Measurements from ENCODE around the gene KRTAP10-1.
A peak's percentile ranks its signal among the peaks of the same experiment; 100 is the strongest.

Gene KRTAP10-1

DNA sequence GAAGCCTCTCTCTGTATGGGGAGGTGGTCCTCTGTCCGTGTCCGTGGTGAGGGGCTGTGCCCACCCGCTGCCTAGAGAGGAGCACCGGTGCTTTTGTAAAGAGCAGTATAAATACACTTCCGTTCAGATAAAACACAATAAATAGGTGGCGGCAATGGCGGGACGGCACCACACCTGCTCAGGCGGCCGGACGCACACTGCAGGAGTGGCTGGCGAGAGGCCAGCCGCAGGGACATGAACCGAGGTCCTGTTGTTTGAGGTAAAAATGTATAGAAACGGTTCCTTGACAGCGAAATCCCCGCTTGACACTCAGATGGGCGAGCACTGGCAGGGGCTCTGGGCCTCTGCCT is 40.8 kb downstream of the KRTAP10-1 start:
- TF ChIP-seq Cebpa-rat (IDR thresholded peaks at IDR 0.05), result no peak
- no peaks in the 10 kb centered on the region for H3K27me3 ChIP-seq
- H3K4me2 ChIP-seq, result peak overlapping the region in 1 of 11 experiments; percentile 26; a peak in 1 of 22 replicates
- no peak overlapping the region for H3K4me3 ChIP-seq
- H3K27ac ChIP-seq, result no peak overlapping the region
- no peaks in the 10 kb centered on the region; a peak in 1 of 22 replicates for H4K20me1 ChIP-seq
- no peak overlapping the region for H3K9ac ChIP-seq
- peaks cover 0 to 20% (median 5%) of the 10 kb centered on the region in 11 experiments; a peak in 16 of 22 replicates for H3K9me3 ChIP-seq (replicated peaks in 1 of 11)
- peaks cover 49 to 84% (median 65%) of the 10 kb centered on the region in 10 experiments for H3K4me1 ChIP-seq
- H3K36me3 ChIP-seq, result peaks cover 0 to 23% (median 6%) of the 10 kb centered on the region in 11 experiments; a peak in 10 of 22 replicates

DNA sequence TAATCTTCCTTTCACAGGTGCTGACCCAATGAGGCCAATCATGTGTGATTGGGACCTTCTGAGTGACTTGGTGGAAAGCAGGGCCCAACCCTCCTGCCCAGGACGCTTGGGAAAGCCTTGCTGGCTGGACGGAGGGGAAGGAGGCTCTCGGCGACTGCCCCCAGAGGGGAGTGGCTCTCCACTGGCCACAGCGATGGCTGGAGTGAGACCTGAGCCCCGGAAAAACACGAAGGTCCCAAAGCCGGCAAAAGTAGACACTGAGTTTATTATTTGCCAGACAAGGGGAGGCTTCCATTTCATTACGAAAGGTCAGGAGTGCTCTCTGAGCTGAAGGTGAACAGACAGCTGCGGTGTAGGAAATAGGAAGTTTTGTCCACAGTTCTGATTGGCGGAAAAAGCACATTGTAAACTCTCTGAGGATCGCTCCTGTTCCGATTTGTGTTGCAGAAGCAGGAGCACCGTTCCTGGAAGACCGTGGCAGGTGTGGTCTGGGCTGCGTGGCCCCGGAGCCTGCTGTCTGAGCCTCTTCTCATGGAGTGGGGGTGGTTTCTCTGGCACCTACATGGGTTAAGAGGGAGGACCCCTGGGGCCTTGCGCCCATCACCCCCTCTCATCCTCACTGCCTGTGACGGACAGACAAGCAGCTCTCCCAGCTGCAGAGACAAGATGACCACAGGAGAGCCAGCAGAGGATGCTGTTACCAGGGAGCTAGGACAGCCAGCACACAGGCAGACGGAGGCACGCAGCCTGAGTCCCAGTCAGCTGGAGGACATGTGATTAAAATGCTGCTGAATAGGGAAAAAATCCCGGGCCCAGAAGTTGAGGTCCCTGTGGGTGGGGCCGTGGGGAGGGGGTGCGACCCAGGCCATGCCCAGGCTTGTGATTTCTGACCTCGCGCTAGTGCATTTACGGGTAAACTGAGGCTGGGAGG is 41.5 kb downstream of the KRTAP10-1 start:
- Histone ChIP-seq H3K27me3 (no peaks in the 10 kb centered on the region), H3K9me3 (replicated peaks in 1 of 11) (peaks cover 5 to 26% (median 12%) of the 10 kb centered on the region in 11 experiments), H3K4me2 (peak overlapping the region in 10 of 11 experiments; percentile 41 to 71 (median 58); a peak in 20 of 22 replicates), H3K27ac (no peak overlapping the region), H3K4me1 (peaks cover 47 to 78% (median 59%) of the 10 kb centered on the region in 10 experiments), H3K4me3 (no peak overlapping the region), H3K9ac (peak overlapping the region in 1 of 11 experiments; percentile 8; a peak in 1 of 22 replicates), H3K36me3 (peaks cover 0 to 29% (median 12%) of the 10 kb centered on the region in 11 experiments; a peak in 18 of 22 replicates), H4K20me1 (no peaks in the 10 kb centered on the region; a peak in 1 of 22 replicates)
- no peak for TF ChIP-seq Cebpa-rat (IDR thresholded peaks at IDR 0.05)

DNA sequence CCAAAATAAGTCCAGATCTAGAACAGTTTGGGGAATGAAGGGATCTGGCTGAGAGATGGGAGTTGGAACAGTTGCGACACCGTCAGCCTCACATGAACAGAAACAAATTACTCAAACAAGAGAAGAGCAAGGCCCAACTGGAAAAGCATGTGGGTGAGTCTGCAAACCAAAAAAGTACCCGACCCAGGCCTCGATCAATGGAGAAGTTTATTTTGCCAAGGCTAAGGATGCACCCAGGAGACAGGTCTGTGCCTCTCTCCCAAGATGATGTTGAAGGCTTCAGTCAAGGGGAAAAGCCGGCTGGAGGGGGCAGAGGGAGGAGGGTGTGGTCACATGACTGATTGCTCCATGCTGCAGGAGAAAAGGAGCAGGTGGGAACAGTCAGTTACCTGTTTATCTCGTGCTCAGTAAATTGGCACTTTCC is 42.3 kb downstream of the KRTAP10-1 start:
- H3K9ac ChIP-seq, result peak overlapping the region in 4 of 11 experiments; percentile 1 to 28 (median 11); a peak in 2 of 22 replicates
- H3K36me3 ChIP-seq, result peaks cover 0 to 37% (median 20%) of the 10 kb centered on the region in 11 experiments; a peak in 19 of 22 replicates
- peaks cover 14 to 34% (median 20%) of the 10 kb centered on the region in 11 experiments for H3K9me3 ChIP-seq (replicated peaks in 1 of 11)
- no peaks in the 10 kb centered on the region; a peak in 1 of 22 replicates for H4K20me1 ChIP-seq
- TF ChIP-seq Cebpa-rat (IDR thresholded peaks at IDR 0.05), result peak in 2 of 11 experiments; percentile 26 to 28; a peak in 1 of 22 replicates
- no peak overlapping the region; a peak in 1 of 22 replicates for H3K27ac ChIP-seq
- no peaks in the 10 kb centered on the region for H3K27me3 ChIP-seq
- H3K4me3 ChIP-seq, result no peak overlapping the region
- H3K4me1 ChIP-seq, result peaks cover 50 to 69% (median 56%) of the 10 kb centered on the region in 10 experiments
- H3K4me2 ChIP-seq, result peak overlapping the region; percentile 31 to 71 (median 58)

- no peaks in the 10 kb centered on the region for H3K27me3 ChIP-seq
- peaks cover 22 to 43% (median 29%) of the 10 kb centered on the region in 11 experiments for H3K9me3 ChIP-seq (replicated peaks in 1 of 11)
- peak overlapping the region in 1 of 11 experiments; percentile 20; a peak in 2 of 22 replicates for H3K27ac ChIP-seq
- H3K4me2 ChIP-seq, result peak overlapping the region; percentile 41 to 71 (median 59)
- H3K36me3 ChIP-seq, result peaks cover 5 to 45% (median 29%) of the 10 kb centered on the region in 11 experiments
- H3K9ac ChIP-seq, result peak overlapping the region in 4 of 11 experiments; percentile 1 to 28 (median 15); a peak in 1 of 22 replicates
- TF ChIP-seq Cebpa-rat (IDR thresholded peaks at IDR 0.05), result no peak
- no peak overlapping the region for H3K4me3 ChIP-seq
- H4K20me1 ChIP-seq, result no peaks in the 10 kb centered on the region; a peak in 1 of 22 replicates
- H3K4me1 ChIP-seq, result peaks cover 41 to 62% (median 52%) of the 10 kb centered on the region in 10 experiments
Measured at GRCh38 chr21:44496564-44497550, 43.1 kb downstream of the KRTAP10-1 start.

- no peak overlapping the region for H3K4me3 ChIP-seq
- H3K27ac ChIP-seq, result peak overlapping the region in 1 of 11 experiments; percentile 24; a peak in 1 of 22 replicates
- peaks cover 26 to 53% (median 33%) of the 10 kb centered on the region in 11 experiments for H3K9me3 ChIP-seq (replicated peaks in 1 of 11)
- H3K9ac ChIP-seq, result no peak overlapping the region
- no peaks in the 10 kb centered on the region for H3K27me3 ChIP-seq
- no peaks in the 10 kb centered on the region; a peak in 1 of 22 replicates for H4K20me1 ChIP-seq
- peaks cover 13 to 54% (median 37%) of the 10 kb centered on the region in 11 experiments for H3K36me3 ChIP-seq
- no peak for TF ChIP-seq Cebpa-rat (IDR thresholded peaks at IDR 0.05)
- H3K4me1 ChIP-seq, result peaks cover 32 to 71% (median 45%) of the 10 kb centered on the region in 10 experiments
- peak overlapping the region; percentile 41 to 71 (median 59) for H3K4me2 ChIP-seq
Measured at GRCh38 chr21:44495611-44496563, 44.1 kb downstream of the KRTAP10-1 start.

GRCh38 chr21:44494956-44495355 is 45.0 kb downstream of the KRTAP10-1 start:
- no peak for TF ChIP-seq Cebpa-rat (IDR thresholded peaks at IDR 0.05)

GRCh38 chr21:44494418-44494817 is 45.6 kb downstream of the KRTAP10-1 start:
- no peak overlapping the region for H3K9ac ChIP-seq
- no peaks in the 10 kb centered on the region for H3K27me3 ChIP-seq
- peaks cover 26 to 61% (median 40%) of the 10 kb centered on the region in 11 experiments for H3K9me3 ChIP-seq (replicated peaks in 1 of 11)
- no peak for TF ChIP-seq Cebpa-rat (IDR thresholded peaks at IDR 0.05)
- peaks cover 22 to 57% (median 45%) of the 10 kb centered on the region in 11 experiments for H3K36me3 ChIP-seq
- H4K20me1 ChIP-seq, result no peaks in the 10 kb centered on the region
- peak overlapping the region in 4 of 11 experiments; percentile 21 to 59 (median 47); a peak in 8 of 22 replicates for H3K4me2 ChIP-seq
- no peak overlapping the region for H3K27ac ChIP-seq
- peak overlapping the region in 1 of 10 experiments; percentile 7; a peak in 1 of 20 replicates for H3K4me3 ChIP-seq
- H3K4me1 ChIP-seq, result peaks cover 32 to 85% (median 45%) of the 10 kb centered on the region in 10 experiments

More at GRCh38 chr21:44494956-44495355, 45.0 kb downstream of the KRTAP10-1 start:
- H3K4me1 ChIP-seq, result peaks cover 32 to 81% (median 45%) of the 10 kb centered on the region in 10 experiments
- H3K4me2 ChIP-seq, result peak overlapping the region in 7 of 11 experiments; percentile 16 to 59 (median 44); a peak in 12 of 22 replicates
- H3K36me3 ChIP-seq, result peaks cover 22 to 62% (median 44%) of the 10 kb centered on the region in 11 experiments
- H3K27me3 ChIP-seq, result no peaks in the 10 kb centered on the region
- no peak overlapping the region for H3K27ac ChIP-seq
- peaks cover 26 to 59% (median 40%) of the 10 kb centered on the region in 11 experiments for H3K9me3 ChIP-seq (replicated peaks in 1 of 11)
- no peak overlapping the region for H3K4me3 ChIP-seq
- no peak overlapping the region for H3K9ac ChIP-seq
- no peaks in the 10 kb centered on the region; a peak in 1 of 22 replicates for H4K20me1 ChIP-seq

Data from BLaER1 treated with 17β-estradiol and CSF1 and Interleukin-3, amounts not matched to agents 10 nM and 100 nM (cell line).